GM21390 (cell line): ENCODE results near the gene SNX21.
A peak's percentile ranks its signal among the peaks of the same experiment; 100 is the strongest.
"Not testable (repeated sequence)": the region's sequence is repeated elsewhere in the genome, so short reads cannot be mapped to it uniquely, and the experiment has no call there.

Experiments used
- ATAC-seq: cut with Tn5 transposase; IDR thresholded peaks from one replicate; pipeline ENCODE4 v1.9.1; 2021; ENCODE audit not compliant: unreplicated experiment

Gene SNX21

DNA sequence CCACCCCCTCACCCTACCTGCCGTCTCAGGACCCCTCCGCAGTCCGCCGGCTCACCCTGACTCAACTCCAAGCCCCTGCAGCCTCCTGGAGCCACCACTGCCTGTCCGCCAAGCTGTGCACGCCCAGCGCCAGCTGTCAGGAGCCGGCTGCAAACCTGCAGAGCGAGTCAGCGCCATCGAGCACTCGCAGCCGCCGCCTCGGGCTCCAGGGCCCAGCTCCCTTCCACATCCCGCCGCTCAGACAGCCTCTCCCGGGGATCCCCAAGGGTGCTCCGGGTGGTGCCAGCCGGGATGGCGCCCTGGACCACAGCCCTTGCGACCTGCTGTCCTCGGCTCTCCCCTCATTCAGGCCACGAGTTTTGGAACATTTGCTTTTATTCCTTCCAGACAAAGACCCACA is 10.7 kb upstream of the SNX21 start:
- no peak for ATAC-seq

DNA sequence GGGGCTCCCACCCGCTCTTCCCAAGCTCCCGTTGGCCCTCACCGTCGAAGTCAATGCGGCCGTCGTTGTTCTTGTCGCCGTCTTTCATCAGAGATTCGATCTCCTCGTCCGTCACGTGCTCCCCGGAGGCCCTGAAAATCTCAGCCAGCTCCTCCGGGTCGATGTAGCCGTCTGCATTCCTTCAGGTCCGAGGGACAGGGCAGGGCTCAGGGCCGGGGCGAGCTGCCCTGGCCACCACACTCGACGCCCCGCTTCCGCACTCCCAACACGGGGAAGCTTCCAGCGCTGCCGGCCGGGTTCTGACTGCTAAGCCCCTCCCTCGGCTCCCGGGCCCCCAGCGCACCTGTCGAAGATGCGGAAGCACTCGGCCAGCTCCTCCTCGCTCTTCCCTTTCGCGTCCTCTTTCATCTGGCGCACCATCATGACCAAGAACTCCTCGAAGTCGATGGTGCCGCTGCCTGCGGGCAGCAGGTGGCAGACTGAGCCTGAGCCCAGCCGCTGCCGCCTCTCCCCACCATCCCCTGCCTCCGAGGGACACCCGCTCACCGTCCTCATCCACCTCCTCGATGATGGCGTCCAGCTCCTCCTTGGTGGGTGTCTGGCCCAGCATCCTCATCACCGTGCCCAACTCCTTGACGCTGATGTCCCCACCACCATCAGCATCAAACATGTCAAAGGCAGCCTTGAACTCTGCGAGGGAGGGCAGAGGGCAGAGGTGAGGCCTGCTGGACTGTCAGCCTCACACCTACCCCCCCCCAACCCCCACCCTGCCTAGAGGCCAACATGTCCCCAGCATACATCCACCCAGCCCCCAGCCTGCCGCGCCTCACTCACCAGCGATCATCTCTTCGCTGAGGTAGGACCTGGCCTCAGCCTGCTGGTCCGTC is 9.4 kb upstream of the SNX21 start:
- no peak for ATAC-seq

DNA sequence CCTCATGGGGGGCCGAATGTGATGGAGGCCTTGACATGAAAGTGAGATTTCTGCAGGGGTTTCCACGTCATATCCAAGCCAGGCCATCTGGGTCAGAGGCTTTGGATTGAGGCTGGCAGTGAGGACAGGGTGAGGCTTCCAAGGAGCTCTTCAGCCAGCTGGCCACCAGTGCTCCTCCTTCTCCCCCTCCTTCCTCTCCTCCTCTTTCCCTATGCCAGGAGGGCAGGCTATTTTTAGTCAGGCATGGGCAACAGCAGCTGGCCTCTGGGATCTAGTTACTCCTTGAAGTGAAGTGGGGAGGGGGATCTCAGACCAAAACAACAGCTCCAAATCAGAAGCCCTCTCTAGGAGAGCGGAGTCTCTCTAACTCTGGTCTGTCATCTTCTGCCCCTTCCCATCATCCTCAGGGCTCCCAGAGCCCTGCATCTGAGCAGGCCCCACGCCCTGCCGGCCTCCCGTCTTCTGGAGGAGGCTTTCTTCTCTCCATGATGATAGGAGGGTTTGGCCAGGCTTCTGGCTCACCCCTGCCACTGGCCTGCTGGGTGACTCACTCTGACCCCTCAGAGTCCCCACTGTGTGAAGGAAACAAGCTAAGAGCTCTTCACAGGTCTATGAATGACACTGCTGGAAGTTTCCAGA is 7.1 kb upstream of the SNX21 start:
- no peak for ATAC-seq

DNA sequence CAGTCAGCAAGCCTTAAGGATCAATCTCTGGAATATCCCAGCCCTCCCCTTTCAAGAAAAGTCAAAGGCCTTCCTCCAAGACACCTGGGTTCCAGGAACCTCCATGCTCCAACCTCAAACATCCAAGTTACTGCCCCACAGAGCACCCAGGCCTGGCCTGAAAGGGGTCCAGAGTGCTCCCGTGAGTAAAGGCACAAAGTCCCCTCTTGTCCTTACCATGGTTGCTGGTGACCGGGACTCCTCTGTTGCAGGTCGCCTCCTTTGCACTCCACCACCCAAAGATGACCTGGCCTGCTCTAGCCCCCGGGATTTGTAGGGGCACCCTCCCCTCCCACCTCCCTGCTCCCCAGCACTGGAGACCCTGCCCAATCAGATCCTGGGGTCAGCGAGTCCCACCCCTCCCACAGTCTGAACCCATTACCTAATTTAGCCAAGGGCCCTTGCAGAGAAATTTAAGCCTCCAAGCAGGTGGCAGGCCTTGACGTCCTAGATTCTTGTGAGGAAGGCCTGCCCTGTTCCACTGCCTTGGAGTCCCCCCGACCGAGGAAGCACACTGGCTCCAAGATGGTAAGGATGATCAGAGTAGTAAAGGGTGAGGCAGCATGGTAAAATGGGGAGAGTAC is 6.5 kb upstream of the SNX21 start, which contains the start of gene TNNC2:
TSS of gene TNNC2 (minus strand) at position 283 of the 623 bp plus-strand sequence. CDS start at position 219, 64 bp downstream.
- ATAC-seq: no peak

- no peak for ATAC-seq
Observed at GRCh38 chr20:45827712-45828111, 5.9 kb upstream of the SNX21 start.

GRCh38 chr20:45828589-45828988 is 5.0 kb upstream of the SNX21 start:
- no peak for ATAC-seq

- not testable (repeated sequence) for ATAC-seq
Observed at GRCh38 chr20:45829673-45830106, 3.9 kb upstream of the SNX21 start.

DNA sequence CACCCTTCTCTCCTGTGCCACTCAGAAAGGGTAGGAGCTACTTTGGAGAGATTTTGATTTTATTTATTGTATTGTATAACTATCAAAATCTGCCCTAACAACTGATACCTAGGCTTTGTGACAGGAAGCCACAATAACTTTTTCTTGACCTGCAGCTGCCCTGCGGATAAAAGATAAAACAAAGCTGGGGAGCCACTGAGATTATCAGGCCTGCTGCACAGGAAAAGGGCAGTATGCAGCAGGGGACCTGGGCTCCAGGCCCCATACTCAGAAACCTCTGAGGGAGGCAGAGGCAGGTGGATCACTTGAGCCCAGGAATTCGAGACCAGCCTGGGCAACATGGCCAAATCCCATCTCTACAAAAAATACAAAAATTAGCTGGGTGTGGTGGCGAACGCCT is 980 bp upstream of the SNX21 start:
- no peak for ATAC-seq

- ATAC-seq: no peak
Observed at GRCh38 chr20:45833883-45834796, 541 bp downstream of the SNX21 start.

GRCh38 chr20:45834797-45835161 is 1.2 kb downstream of the SNX21 start:
- no peak for ATAC-seq

GRCh38 chr20:45835329-45835765 is 1.7 kb downstream of the SNX21 start:
- no peak for ATAC-seq

DNA sequence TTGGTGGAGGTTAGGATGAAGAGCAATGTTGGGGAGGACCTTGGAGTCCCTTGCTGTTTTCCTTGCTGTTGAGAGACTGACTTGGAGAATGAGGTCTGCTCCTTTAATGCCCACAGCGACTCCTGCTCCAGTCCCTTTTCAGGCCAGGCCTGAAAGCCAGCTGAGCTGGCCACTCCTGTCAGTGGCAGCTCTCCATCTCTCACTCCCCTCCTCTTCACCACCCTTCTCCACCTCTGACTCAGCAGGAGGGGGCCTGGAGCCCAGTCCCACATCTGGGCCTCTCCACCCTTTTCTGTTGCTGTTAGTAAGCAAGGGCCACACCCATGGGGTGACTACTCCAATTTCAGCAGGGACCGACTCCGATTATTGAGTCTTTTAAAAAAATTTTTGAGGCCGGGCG is 2.2 kb downstream of the SNX21 start:
- no peak for ATAC-seq

- no peak for ATAC-seq
Observed at GRCh38 chr20:45836841-45837240, 3.2 kb downstream of the SNX21 start.

DNA sequence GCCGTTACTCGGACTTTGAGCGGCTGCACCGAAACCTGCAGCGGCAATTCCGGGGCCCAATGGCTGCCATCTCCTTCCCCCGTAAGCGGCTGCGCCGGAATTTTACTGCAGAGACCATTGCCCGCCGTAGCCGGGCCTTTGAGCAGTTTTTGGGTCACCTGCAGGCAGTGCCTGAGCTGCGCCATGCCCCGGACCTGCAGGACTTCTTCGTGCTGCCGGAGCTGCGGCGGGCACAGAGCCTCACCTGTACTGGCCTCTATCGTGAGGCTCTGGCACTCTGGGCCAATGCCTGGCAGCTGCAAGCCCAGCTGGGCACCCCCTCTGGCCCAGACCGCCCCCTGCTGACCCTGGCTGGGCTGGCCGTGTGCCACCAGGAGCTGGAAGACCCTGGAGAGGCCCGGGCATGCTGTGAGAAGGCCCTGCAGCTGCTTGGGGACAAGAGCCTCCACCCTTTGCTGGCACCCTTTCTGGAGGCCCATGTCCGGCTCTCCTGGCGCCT is 7.2 kb downstream of the SNX21 start:
- no peak for ATAC-seq

- no peak for ATAC-seq
Observed at GRCh38 chr20:45841407-45842129, 8.0 kb downstream of the SNX21 start.

DNA sequence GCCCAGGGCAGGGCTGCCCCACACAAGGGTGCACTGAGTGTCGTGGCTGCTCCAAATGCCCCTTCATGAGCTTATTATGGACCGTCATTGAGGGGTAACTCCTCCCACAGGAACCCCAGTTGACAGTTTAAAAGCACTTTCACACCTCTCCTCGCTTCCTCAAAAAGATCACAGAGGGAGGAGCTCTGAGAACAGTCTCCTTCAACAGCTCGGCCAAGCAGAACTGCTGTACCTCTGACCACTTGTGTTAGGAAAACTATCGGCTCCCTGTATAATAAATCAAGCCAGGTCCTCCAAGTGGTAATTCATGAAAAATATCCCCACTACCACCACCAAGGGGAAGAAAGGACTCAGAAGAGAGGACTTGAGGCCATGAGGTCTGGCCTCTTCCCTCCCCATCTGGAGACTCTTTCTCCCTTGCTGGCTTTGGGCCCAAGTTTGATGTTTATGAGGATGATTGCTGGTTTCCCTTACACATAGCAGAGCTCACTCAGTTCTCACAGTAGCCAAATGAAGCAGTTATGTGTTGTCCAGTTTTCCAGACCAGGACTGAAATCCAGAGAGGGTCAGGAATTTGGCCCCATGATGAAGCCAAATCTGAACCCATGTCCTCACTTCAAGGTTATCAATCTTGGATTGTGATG is 8.7 kb downstream of the SNX21 start:
- peak; percentile 81 for ATAC-seq

GRCh38 chr20:45843506-45843905 is 9.9 kb downstream of the SNX21 start:
- ATAC-seq: no peak

DNA sequence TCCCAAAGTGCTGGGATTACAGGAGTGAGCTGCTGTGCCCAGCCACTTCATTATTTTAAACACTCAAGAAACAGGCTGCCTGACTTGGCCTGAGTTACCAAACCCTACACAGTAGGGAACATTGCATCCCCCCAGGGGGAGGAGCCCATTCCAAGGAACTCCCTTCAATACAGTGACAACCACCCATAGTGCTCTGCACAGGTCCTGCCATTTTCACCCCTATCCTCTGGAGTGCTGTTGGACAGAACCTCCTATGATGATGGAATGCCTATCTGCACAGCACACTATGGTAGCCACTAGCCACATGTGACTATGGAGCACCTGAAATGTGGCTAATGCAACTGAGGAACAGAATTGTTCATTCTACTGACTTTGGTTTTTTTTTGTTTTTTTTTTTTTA is 11.9 kb downstream of the SNX21 start:
- no peak for ATAC-seq

GRCh38 chr20:45848421-45848820 is 14.8 kb downstream of the SNX21 start:
- ATAC-seq: no peak
